ENCODE results near the gene TTC9B.

DNA sequence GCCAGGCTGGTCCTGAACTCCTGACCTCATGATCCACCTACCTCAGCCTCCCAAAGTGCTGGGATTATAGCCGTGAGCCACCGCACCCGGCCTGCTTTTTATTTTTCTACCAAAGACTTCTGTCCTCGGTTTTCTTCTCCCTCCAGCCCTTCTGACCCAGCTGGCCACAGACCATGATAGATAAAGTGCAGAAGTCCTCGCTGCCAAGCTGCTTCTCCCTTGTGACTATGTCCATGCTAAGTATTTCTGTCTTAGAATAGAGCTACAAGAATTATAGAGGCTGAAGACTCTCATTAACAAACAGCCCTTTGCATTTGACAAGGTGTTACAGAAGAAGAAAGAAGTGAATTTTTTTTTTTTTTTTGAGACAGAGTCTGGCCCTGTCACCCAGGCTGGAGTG, 42.4 kb downstream of the TTC9B start:
- no peak for TF ChIP-seq GABPA (IDR thresholded peaks at IDR 0.05 in 1 of 2, conservative IDR thresholded peaks at IDR 0.05 in 1 of 2)
- TF ChIP-seq, protein P1, sequence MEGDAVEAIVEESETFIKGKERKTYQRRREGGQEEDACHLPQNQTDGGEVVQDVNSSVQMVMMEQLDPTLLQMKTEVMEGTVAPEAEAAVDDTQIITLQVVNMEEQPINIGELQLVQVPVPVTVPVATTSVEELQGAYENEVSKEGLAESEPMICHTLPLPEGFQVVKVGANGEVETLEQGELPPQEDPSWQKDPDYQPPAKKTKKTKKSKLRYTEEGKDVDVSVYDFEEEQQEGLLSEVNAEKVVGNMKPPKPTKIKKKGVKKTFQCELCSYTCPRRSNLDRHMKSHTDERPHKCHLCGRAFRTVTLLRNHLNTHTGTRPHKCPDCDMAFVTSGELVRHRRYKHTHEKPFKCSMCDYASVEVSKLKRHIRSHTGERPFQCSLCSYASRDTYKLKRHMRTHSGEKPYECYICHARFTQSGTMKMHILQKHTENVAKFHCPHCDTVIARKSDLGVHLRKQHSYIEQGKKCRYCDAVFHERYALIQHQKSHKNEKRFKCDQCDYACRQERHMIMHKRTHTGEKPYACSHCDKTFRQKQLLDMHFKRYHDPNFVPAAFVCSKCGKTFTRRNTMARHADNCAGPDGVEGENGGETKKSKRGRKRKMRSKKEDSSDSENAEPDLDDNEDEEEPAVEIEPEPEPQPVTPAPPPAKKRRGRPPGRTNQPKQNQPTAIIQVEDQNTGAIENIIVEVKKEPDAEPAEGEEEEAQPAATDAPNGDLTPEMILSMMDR (IDR thresholded peaks at IDR 0.05; ENCODE audit: low read depth, low read length, missing input control) = no peak
- TF ChIP-seq RAD21 (IDR thresholded peaks at IDR 0.05) = no peak
- TF ChIP-seq TAF1 (conservative IDR thresholded peaks at IDR 0.05) = no peak
- TF ChIP-seq, protein P2, sequence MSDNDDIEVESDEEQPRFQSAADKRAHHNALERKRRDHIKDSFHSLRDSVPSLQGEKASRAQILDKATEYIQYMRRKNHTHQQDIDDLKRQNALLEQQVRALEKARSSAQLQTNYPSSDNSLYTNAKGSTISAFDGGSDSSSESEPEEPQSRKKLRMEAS (IDR thresholded peaks at IDR 0.05) = no peak
- no peak for TF ChIP-seq RXRA (IDR thresholded peaks at IDR 0.05)
- no peak for TF ChIP-seq JUND (IDR thresholded peaks at IDR 0.05)
- no peak for TF ChIP-seq YY1 (IDR thresholded peaks at IDR 0.05)

All from liver (tissue), 3 donors.